GM13976 (cell line): ENCODE results near the gene SH2D1B.

ENCODE experiments used
- DNase-seq: peaks from one replicate; pipeline ENCODE4 v3.0.0; 2012; ENCODE audit warnings: low spot score
- CTCF ChIP-seq: IDR thresholded peaks from 2 replicates; pipeline ENCODE4 v1.5.1; 2012; ENCODE audit warnings: borderline replicate concordance, mild to moderate bottlenecking; ENCODE audit not compliant: insufficient read depth; ENCODE audit errors: extremely low read depth, missing control alignments, control extremely low read depth
- in situ Hi-C: fragments of 300-500 bp; cut with MboI; formaldehyde crosslinking; loops from one replicate; pipeline ENCODE4 v1.12.0; 2022; ENCODE audit warnings: low sequenced_read_pairs, mixed read lengths, inconsistent platforms; ENCODE audit not compliant: unreplicated experiment

Gene SH2D1B

GRCh38 chr1:162407539-162407938 is 4.4 kb downstream of the SH2D1B start:
- no peak for TF ChIP-seq CTCF
- no peak for DNase-seq
- in situ Hi-C loops, result no loop called here

GRCh38 chr1:162406811-162407210 is 5.1 kb downstream of the SH2D1B start:
- no peak for TF ChIP-seq CTCF
- in situ Hi-C loops, result no loop called here
- no peak for DNase-seq

- in situ Hi-C loops, result no loop called here
- DNase-seq, result no peak
- no peak for TF ChIP-seq CTCF
Observed at GRCh38 chr1:162405800-162406199, 6.1 kb downstream of the SH2D1B start.

GRCh38 chr1:162404550-162405160 is 7.3 kb downstream of the SH2D1B start:
- no peak for TF ChIP-seq CTCF
- in situ Hi-C loops, result no loop called here
- no peak for DNase-seq

GRCh38 chr1:162400790-162401355 is 11.1 kb downstream of the SH2D1B start:
- in situ Hi-C loops, result no loop called here
- TF ChIP-seq CTCF, result no peak
- no peak for DNase-seq

- no peak for DNase-seq
- TF ChIP-seq CTCF, result no peak
Observed at GRCh38 chr1:162398999-162399580, 12.8 kb downstream of the SH2D1B start.

More at GRCh38 chr1:162398999-162399580, 12.8 kb downstream of the SH2D1B start:
- in situ Hi-C loops, result no loop called here
